Karpas-422 (cell line): ENCODE measurements around the gene SESN3. TPM values are rescaled to one million over a fixed set of nuclear protein-coding genes. Genes with fewer than 3 reads are reported as not detected.

Experiments used
- DNase-seq: peaks from one replicate; pipeline ENCODE4 v3.0.0-alpha.2; 2015
- H2AFZ ChIP-seq: fragments of 200-600 bp; sonication (generic); 2 replicates; pipeline ENCODE4 v1.6.1; 2014; ENCODE audit warnings: antibody characterized with exemption, low read length, mixed read lengths
- H3K27ac ChIP-seq: fragments of 200-600 bp; sonication (generic); 2 replicates; pipeline ENCODE4 v1.5.1; 2014; ENCODE audit warnings: mild to moderate bottlenecking, low read length, moderate library complexity
- H3K27me3 ChIP-seq: fragments of 200-600 bp; sonication (generic); 2 replicates; pipeline ENCODE4 v1.6.1; 2014; ENCODE audit warnings: low read length, mixed read lengths
- H3K36me3 ChIP-seq: fragments of 200-600 bp; sonication (generic); 2 replicates; pipeline ENCODE4 v1.6.1; 2014; ENCODE audit warnings: low read length, mixed read lengths; ENCODE audit not compliant: insufficient read depth
- H3K4me1 ChIP-seq: fragments of 200-600 bp; sonication (generic); 2 replicates; pipeline ENCODE4 v1.6.1; 2014; ENCODE audit warnings: mild to moderate bottlenecking, low read length, mixed read lengths
- H3K4me2 ChIP-seq: fragments of 200-600 bp; sonication (generic); 2 replicates; pipeline ENCODE4 v1.6.1; 2014; ENCODE audit warnings: low read length, low read depth, mild to moderate bottlenecking; ENCODE audit not compliant: poor library complexity, severe bottlenecking
- H3K4me3 ChIP-seq: fragments of 200-600 bp; sonication (generic); 2 replicates; pipeline ENCODE4 v1.5.1; 2014; ENCODE audit warnings: mild to moderate bottlenecking, antibody characterized with exemption, low read length, mixed read lengths
- H3K79me2 ChIP-seq: fragments of 200-600 bp; sonication (generic); 2 replicates; pipeline ENCODE4 v1.6.1; 2014; ENCODE audit warnings: mild to moderate bottlenecking, low read length, mixed read lengths
- H3K9ac ChIP-seq: fragments of 200-600 bp; sonication (generic); 2 replicates; pipeline ENCODE4 v1.6.0; 2014; ENCODE audit warnings: low read length
- H3K9me2 ChIP-seq: fragments of 200-600 bp; sonication (generic), shearing (Covaris generic); replicated peaks from 2 replicates; pipeline ENCODE4 v1.6.0; 2014; ENCODE audit warnings: mild to moderate bottlenecking, low read length, moderate library complexity; ENCODE audit not compliant: insufficient read depth
- H3K9me3 ChIP-seq: fragments of 300-700, 200-600 bp; sonication (generic); 2 replicates; pipeline ENCODE4 v1.6.1; 2014; ENCODE audit warnings: low read length, mixed read lengths
- H4K20me1 ChIP-seq: fragments of 200-600 bp; sonication (generic); 2 replicates; pipeline ENCODE4 v1.6.1; 2014; ENCODE audit warnings: mild to moderate bottlenecking, antibody characterized with exemption, low read length, low read depth; ENCODE audit not compliant: insufficient read depth
- total RNA-seq: library from RNA; depleted of rRNA; stranded (reverse); fragments of >200 nt; shearing (Covaris generic); gene quantifications from 2 replicates; pipeline ENCODE4 v1.2.3, GENCODE V29; 2014; ENCODE audit warnings: low replicate concordance

SESN3 gene
- total RNA-seq, 1 experiment from 2014 or later = 58.9 TPM

- Histone ChIP-seq H3K9me2 (0 out of 2 replicates have a peak, but pooled peaks cover 6% of the 10 kb centered on the region), H3K9me3 (no peaks in the 10 kb centered on the region), H4K20me1 (0 out of 2 replicates have a peak, but pooled peaks cover 7% of the 10 kb centered on the region), H3K27ac (no peak overlapping the region), H3K27me3 (no peaks in the 10 kb centered on the region), H3K36me3 (0 out of 2 replicates have a peak, but pooled peaks cover 7% of the 10 kb centered on the region), H3K79me2 (no peaks in the 10 kb centered on the region), H3K4me3 (no peak overlapping the region), H3K4me2 (no peak overlapping the region), H3K9ac (no peak overlapping the region), H3K4me1 (no peaks in the 10 kb centered on the region), H2AFZ (no peak overlapping the region)
- DNase-seq = no peak
Observed at GRCh38 chr11:95192717-95193116, 38.3 kb downstream of the SESN3 start.

DNA sequence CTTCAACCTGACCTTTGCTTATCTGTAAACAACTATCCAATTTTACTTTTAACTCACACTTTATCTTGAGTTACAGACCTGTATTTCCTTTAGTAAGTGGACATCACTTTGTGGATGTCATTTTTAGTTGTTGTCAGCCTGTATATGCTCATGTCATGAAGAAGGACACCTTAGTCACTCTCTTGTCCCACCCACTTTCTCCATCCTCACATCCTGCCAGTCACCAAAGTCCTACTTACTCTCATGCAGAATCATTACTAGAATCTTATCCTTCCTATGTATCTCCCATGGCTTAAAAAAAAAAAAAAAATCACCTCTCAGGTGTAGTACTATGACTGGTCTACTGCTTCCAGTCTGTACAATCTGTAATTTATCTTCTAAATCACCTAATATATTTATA is 43.3 kb downstream of the SESN3 start:
- H3K27ac ChIP-seq = no peak overlapping the region
- H3K9me3 ChIP-seq = no peaks in the 10 kb centered on the region
- H3K27me3 ChIP-seq = no peaks in the 10 kb centered on the region
- H3K79me2 ChIP-seq = no peaks in the 10 kb centered on the region
- peaks cover 4% of the 10 kb centered on the region; the same call in 1 of the 2 replicates for H3K4me1 ChIP-seq
- H3K4me2 ChIP-seq = no peak overlapping the region
- H3K36me3 ChIP-seq = 0 out of 2 replicates have a peak, but pooled peaks cover 7% of the 10 kb centered on the region
- DNase-seq = no peak
- H2AFZ ChIP-seq = no peak overlapping the region
- peaks cover 6% of the 10 kb centered on the region; the same call in 1 of the 2 replicates for H3K9me2 ChIP-seq
- H4K20me1 ChIP-seq = no peaks in the 10 kb centered on the region
- H3K4me3 ChIP-seq = no peak overlapping the region
- H3K9ac ChIP-seq = no peak overlapping the region

DNA sequence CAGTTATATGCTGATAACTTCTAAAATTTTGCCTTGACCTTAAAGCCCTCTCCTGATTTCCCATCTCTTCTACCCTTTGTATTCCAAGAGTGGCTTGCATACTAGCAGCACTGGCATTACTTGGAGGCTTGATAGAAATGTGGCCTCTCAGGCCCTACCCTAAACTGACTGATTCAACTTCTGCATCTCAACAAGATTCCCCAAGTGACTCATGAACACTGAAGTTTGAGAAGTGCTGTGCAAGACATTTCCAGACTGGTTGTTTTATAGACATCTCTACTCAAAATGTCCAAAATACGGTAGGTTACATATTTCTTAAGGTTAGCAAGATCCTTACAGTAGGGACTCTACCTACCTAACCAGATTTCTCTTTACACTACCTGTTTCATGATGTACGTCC is 48.6 kb downstream of the SESN3 start:
- Histone ChIP-seq H3K79me2 (no peaks in the 10 kb centered on the region), H3K27me3 (no peaks in the 10 kb centered on the region), H3K4me3 (no peak overlapping the region), H3K9ac (no peak overlapping the region), H3K9me2 (no peaks in the 10 kb centered on the region; the same call in 1 of the 2 replicates), H3K27ac (no peak overlapping the region), H3K4me1 (peaks cover 4% of the 10 kb centered on the region; the same call in 1 of the 2 replicates), H2AFZ (no peak overlapping the region), H3K36me3 (0 out of 2 replicates have a peak, but pooled peaks cover 4% of the 10 kb centered on the region), H3K9me3 (no peaks in the 10 kb centered on the region), H4K20me1 (no peaks in the 10 kb centered on the region), H3K4me2 (no peak overlapping the region)
- DNase-seq = no peak

DNA sequence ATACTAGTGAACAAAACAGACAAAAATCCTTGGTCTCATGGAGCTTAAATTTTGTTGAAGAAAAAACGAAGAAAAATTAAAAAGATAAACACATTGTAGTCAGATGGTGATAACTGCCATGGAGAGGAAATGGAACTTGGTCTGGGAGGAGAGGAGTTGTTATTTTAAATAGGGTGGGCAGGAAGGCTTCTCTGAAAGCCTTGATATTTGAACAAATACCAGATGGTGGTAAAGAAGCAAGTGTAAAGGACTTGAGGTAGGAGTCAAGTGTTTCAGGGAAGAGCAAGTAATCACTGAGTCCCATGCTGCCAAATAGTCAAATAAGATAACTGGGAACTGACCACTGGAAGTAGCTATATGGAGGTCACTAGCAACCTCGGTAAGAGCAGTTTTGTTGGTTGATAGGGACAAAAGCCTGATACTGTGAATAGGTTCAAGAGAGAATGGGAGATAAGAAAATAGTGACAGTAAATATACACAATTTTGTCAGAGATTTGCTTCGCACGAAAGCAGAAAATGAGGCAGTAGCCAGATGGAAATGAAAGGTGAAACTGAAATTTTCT is 55.1 kb downstream of the SESN3 start:
- Histone ChIP-seq H3K9me2 (no peaks in the 10 kb centered on the region), H3K27me3 (no peaks in the 10 kb centered on the region), H4K20me1 (no peaks in the 10 kb centered on the region), H3K27ac (no peak overlapping the region), H3K4me2 (no peak overlapping the region), H3K36me3 (0 out of 2 replicates have a peak, but pooled peaks cover 4% of the 10 kb centered on the region), H3K9me3 (no peaks in the 10 kb centered on the region), H2AFZ (no peak overlapping the region), H3K4me3 (no peak overlapping the region), H3K9ac (no peak overlapping the region), H3K79me2 (no peaks in the 10 kb centered on the region), H3K4me1 (no peaks in the 10 kb centered on the region)
- DNase-seq = no peak

DNA sequence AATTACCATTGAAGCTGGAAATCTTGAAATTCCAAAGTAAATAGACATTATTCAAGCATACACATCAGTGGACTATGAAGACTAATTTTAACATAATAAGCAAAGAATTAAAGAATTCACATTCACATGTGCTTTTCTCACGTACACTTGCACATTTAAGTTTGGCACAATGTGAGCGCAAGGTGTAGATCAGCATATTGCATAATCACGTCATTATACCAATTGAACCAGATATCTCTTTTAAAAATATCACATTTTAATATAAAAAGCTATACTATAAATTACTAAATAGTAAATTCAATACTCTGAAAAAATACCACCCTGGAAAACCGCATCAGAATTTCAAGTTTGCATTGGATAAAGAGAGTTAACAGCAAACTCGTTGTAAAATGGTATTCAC is 60.7 kb downstream of the SESN3 start:
- H3K27me3 ChIP-seq = no peaks in the 10 kb centered on the region
- no peaks in the 10 kb centered on the region for H3K9me3 ChIP-seq
- H3K4me3 ChIP-seq = no peak overlapping the region
- no peaks in the 10 kb centered on the region for H3K4me1 ChIP-seq
- H3K9me2 ChIP-seq = no peaks in the 10 kb centered on the region
- no peak overlapping the region for H3K27ac ChIP-seq
- H4K20me1 ChIP-seq = no peaks in the 10 kb centered on the region
- no peak overlapping the region for H2AFZ ChIP-seq
- H3K79me2 ChIP-seq = no peaks in the 10 kb centered on the region
- H3K9ac ChIP-seq = no peak overlapping the region
- no peak overlapping the region for H3K4me2 ChIP-seq
- 0 out of 2 replicates have a peak, but pooled peaks cover 4% of the 10 kb centered on the region for H3K36me3 ChIP-seq
- no peak for DNase-seq

DNA sequence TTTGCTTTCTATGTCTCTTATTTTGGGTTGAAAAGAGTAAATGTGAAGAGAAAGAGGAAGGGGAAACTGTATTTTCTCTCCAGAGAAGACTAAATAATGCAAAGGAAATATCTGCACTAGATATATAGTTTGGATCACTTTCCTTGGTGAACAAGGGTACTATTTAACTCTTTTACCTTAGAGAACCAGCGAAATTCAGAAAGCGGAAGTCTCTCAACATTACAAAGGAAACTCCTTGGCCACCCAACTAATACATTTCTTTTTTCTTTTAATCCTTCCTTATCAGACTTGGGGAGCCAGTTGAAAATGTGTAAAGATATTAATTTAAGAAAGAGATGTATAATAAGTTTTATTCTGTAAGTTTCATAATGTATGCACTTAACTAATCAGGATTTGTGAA is 64.2 kb downstream of the SESN3 start:
- DNase-seq = no peak
- no peak overlapping the region for H3K4me3 ChIP-seq
- no peaks in the 10 kb centered on the region for H3K79me2 ChIP-seq
- H2AFZ ChIP-seq = no peak overlapping the region
- no peaks in the 10 kb centered on the region for H3K4me1 ChIP-seq
- no peak overlapping the region for H3K4me2 ChIP-seq
- no peaks in the 10 kb centered on the region for H3K9me2 ChIP-seq
- H3K36me3 ChIP-seq = no peaks in the 10 kb centered on the region
- H3K27ac ChIP-seq = no peak overlapping the region
- H3K9ac ChIP-seq = no peak overlapping the region
- H4K20me1 ChIP-seq = no peaks in the 10 kb centered on the region
- no peaks in the 10 kb centered on the region for H3K27me3 ChIP-seq
- H3K9me3 ChIP-seq = no peaks in the 10 kb centered on the region

GRCh38 chr11:95165638-95166037 is 65.4 kb downstream of the SESN3 start:
- Histone ChIP-seq H3K79me2 (no peaks in the 10 kb centered on the region), H3K36me3 (no peaks in the 10 kb centered on the region), H3K27ac (no peak overlapping the region), H4K20me1 (no peaks in the 10 kb centered on the region), H3K4me2 (no peak overlapping the region), H3K9me3 (no peaks in the 10 kb centered on the region), H3K9ac (no peak overlapping the region), H3K4me1 (no peaks in the 10 kb centered on the region), H3K27me3 (no peaks in the 10 kb centered on the region), H2AFZ (no peak overlapping the region), H3K4me3 (no peak overlapping the region), H3K9me2 (no peaks in the 10 kb centered on the region)
- no peak for DNase-seq

- no peak overlapping the region for H3K4me3 ChIP-seq
- H3K9ac ChIP-seq = no peak overlapping the region
- H2AFZ ChIP-seq = no peak overlapping the region
- no peaks in the 10 kb centered on the region for H4K20me1 ChIP-seq
- no peaks in the 10 kb centered on the region for H3K9me3 ChIP-seq
- no peak for DNase-seq
- no peaks in the 10 kb centered on the region for H3K79me2 ChIP-seq
- H3K27ac ChIP-seq = no peak overlapping the region
- no peaks in the 10 kb centered on the region for H3K9me2 ChIP-seq
- no peak overlapping the region for H3K4me2 ChIP-seq
- no peaks in the 10 kb centered on the region for H3K27me3 ChIP-seq
- no peaks in the 10 kb centered on the region for H3K36me3 ChIP-seq
- H3K4me1 ChIP-seq = no peaks in the 10 kb centered on the region
Observed at GRCh38 chr11:95163106-95163505, 67.9 kb downstream of the SESN3 start.
